ENCODE results near the gene DDHD1. TPM values are rescaled to one million over a fixed set of nuclear protein-coding genes. Genes with fewer than 3 reads are reported as not detected.

DDHD1 gene
- total RNA-seq, 2 donors from 2014 or later: 31.8 to 46.0 TPM

GRCh38 chr14:53044486-53044885 is 108.6 kb downstream of the DDHD1 start:
- no peaks in the 10 kb centered on the region for H3K36me3 ChIP-seq
- H3K27me3 ChIP-seq (replicated peaks; ENCODE audit: insufficient read depth): no peaks in the 10 kb centered on the region
- H3K4me1 ChIP-seq (ENCODE audit: control insufficient read depth in 1 of 2, low read depth in 2 of 2): peaks cover 8 to 28% of the 10 kb centered on the region in 2 donors
- H3K27ac ChIP-seq: no peak overlapping the region
- no peak for ATAC-seq (ENCODE audit: insufficient number of reproducible peaks, low FRiP score, low read depth)
- H3K9me3 ChIP-seq: no peaks in the 10 kb centered on the region
- DNase-seq (ENCODE audit: low spot score): no peak
- no peak for TF ChIP-seq CTCF (IDR thresholded peaks at IDR 0.05)
- H3K4me3 ChIP-seq: no peak overlapping the region

GRCh38 chr14:53043027-53043581 is 110.0 kb downstream of the DDHD1 start:
- DNase-seq (ENCODE audit: low spot score) (no peak), ATAC-seq (ENCODE audit: insufficient number of reproducible peaks, low FRiP score, low read depth) (no peak)
- H3K27me3 ChIP-seq (replicated peaks; ENCODE audit: insufficient read depth): no peaks in the 10 kb centered on the region
- H3K36me3 ChIP-seq: no peaks in the 10 kb centered on the region
- peak overlapping the region; percentile 21 for H3K4me3 ChIP-seq
- H3K27ac ChIP-seq: peak overlapping the region; percentile 43 to 46
- TF ChIP-seq CTCF (IDR thresholded peaks at IDR 0.05): no peak
- H3K4me1 ChIP-seq (ENCODE audit: control insufficient read depth in 1 of 2, low read depth in 2 of 2): peaks cover 8 to 28% of the 10 kb centered on the region in 2 donors
- H3K9me3 ChIP-seq: no peaks in the 10 kb centered on the region

GRCh38 chr14:53042480-53042879 is 110.6 kb downstream of the DDHD1 start:
- DNase-seq (ENCODE audit: low spot score) (no peak), ATAC-seq (ENCODE audit: insufficient number of reproducible peaks, low FRiP score, low read depth) (no peak)
- Histone ChIP-seq H3K36me3 (no peaks in the 10 kb centered on the region), H3K27ac (peak overlapping the region; percentile 43 to 46), H3K4me3 (peak overlapping the region; percentile 21), H3K9me3 (no peaks in the 10 kb centered on the region), H3K27me3 (replicated peaks; ENCODE audit: insufficient read depth) (no peaks in the 10 kb centered on the region), H3K4me1 (ENCODE audit: control insufficient read depth in 1 of 2, low read depth in 2 of 2) (peaks cover 8 to 28% of the 10 kb centered on the region in 2 donors)
- no peak for TF ChIP-seq CTCF (IDR thresholded peaks at IDR 0.05)

GRCh38 chr14:53041067-53041466 is 112.1 kb downstream of the DDHD1 start:
- Histone ChIP-seq H3K9me3 (no peaks in the 10 kb centered on the region), H3K36me3 (no peaks in the 10 kb centered on the region), H3K4me1 (ENCODE audit: control insufficient read depth in 1 of 2, low read depth in 2 of 2) (peaks cover 11 to 31% of the 10 kb centered on the region in 2 donors), H3K4me3 (no peak overlapping the region), H3K27ac (no peak overlapping the region), H3K27me3 (replicated peaks; ENCODE audit: insufficient read depth) (no peaks in the 10 kb centered on the region)
- no peak for DNase-seq (ENCODE audit: low spot score)
- ATAC-seq (ENCODE audit: insufficient number of reproducible peaks, low FRiP score, low read depth): no peak
- TF ChIP-seq CTCF (IDR thresholded peaks at IDR 0.05): no peak

- Histone ChIP-seq H3K4me1 (ENCODE audit: control insufficient read depth in 1 of 2, low read depth in 2 of 2) (peaks cover 9 to 29% of the 10 kb centered on the region in 2 donors), H3K27me3 (replicated peaks; ENCODE audit: insufficient read depth) (no peaks in the 10 kb centered on the region), H3K36me3 (no peaks in the 10 kb centered on the region), H3K9me3 (no peaks in the 10 kb centered on the region), H3K4me3 (no peak overlapping the region), H3K27ac (no peak overlapping the region)
- TF ChIP-seq CTCF (IDR thresholded peaks at IDR 0.05): no peak
- no peak for DNase-seq (ENCODE audit: low spot score)
- no peak for ATAC-seq (ENCODE audit: insufficient number of reproducible peaks, low FRiP score, low read depth)
These were observed 114.5 kb downstream of the DDHD1 start for GRCh38 chr14:53038629-53039028.
